Stimulated activated CD4-positive, alpha-beta T cell treated with anti-CD3 and anti-CD28 coated beads, TNF-alpha, amount 100 ng/mL, for 24 hours (primary cell): ENCODE measurements around the gene GPR132.
"Not testable (repeated sequence)": the region's sequence is repeated elsewhere in the genome, so short reads cannot be mapped to it uniquely, and the experiment has no call there.

ENCODE experiments used
- DNase-seq, 3 experiments: peaks; one replicate each; pipeline ENCODE4 v3.0.0-alpha.2; 2020; ENCODE audit warnings: low read depth in 3 of 3

The GPR132 gene

DNA sequence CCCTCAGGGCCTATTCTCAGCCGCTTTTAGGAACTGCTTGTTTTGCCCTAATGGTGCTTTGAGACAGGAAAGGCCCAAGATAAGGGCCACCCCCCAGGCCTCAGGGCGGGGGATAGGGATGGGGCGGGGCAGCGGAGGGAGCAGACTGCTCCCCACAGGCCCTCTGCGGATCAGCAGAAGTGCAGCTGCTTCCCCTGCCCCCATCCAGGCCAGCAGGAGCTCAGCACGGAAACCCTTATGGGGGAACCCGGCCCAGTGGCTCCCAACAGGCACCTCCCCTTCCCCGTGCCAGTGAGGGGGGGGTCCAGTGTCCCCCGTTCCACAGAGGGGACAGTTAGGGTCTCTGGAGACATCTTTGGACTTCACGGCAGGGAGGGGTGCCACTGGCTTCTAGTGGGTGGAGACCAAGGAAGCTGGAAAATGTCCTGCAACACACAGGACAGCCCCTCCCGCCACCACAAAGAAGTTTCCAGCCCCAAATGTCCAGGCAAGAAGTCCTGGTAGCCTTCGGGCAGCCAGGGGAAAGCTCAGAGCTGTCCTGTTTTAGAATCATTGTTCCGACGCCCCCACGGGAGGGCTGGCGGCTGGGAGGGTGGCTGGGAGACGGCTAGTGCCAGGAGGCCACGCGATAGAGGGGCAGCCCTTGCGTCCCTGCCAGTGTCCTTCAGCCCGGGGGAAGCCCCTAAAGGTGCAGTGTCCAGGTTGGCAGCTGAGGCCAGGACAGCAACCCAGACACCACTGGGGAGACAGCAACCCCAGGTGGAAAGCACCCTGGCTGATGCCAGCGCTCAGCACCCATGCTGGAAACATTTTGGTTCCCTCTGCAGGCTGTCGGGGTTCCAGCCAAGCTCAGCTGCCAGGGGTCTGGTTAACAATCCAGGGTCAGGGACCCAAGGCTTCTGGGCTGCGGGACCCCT lies 10.4 kb upstream of the GPR132 start:
- DNase-seq = peak in 1 of 3 experiments; percentile 45

DNA sequence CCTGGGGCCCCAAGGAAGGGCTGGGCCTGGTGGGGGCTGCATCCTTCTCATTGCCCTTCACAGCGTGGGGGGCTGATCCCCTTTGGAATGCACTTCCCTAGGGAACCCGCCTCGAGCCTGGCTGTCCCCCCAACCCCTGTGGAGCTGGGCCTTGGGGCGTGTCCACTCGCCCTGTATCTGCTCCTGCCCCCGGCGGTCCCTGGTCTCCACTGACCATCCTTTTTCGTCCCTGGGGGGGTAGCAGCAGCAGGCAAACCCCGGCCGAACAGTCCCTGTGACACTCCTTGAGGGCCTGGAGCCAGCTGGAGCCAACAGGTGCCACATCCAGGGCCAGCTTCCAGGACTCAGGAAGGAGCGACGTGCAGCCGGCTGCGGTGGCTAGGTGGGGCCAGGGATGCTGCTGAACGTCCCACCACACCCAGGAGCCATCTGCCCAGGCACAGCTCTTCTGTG lies 9.4 kb upstream of the GPR132 start:
- DNase-seq = no peak

DNA sequence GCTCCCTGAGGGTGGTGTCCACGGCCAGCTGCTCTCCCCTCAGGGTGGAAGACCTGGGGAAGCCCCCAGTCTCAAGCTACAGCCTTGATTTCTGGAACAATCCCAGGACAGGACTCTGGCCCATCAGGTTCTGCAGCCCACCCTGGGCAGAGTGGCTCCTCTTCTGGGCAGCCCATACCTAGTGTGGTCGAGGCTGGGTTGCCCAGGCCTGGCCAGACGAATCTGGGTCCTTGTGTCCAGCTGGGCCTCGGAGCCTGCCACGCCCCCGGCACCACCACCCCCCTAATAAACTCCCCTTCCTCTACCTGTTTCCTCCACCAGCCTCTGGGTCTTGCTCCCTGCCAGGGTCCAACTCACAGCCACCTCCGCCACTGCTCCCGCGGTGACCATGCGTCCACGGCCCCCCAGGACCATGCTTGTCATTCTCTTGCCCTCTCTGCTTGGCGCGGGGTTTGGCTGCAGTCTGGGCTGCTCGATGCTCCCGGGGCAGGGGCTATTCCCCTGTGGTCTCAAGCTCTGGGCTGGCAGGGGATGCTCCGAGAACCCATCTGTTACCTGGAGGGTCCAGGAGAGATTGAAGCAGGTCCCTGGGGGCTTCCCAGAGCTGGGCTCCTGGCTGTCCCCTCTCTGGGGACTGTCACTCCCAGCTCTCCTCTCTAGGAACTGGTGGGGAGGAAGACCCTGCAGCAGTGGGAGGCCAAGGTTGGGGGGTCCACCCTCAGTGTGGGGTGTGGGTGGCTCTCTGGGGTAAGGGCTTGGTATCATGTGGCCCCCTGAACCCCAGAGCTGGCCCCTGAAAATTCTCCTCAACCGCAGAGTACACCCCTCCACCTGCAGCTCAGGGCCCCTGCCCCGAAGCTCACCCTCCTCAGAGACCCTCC lies 8.7 kb upstream of the GPR132 start:
- DNase-seq = no peak

- DNase-seq = no peak
These were observed 7.9 kb upstream of the GPR132 start for GRCh38 chr14:105072892-105073719.

GRCh38 chr14:105072381-105072861 lies 7.2 kb upstream of the GPR132 start:
- no peak for DNase-seq

DNA sequence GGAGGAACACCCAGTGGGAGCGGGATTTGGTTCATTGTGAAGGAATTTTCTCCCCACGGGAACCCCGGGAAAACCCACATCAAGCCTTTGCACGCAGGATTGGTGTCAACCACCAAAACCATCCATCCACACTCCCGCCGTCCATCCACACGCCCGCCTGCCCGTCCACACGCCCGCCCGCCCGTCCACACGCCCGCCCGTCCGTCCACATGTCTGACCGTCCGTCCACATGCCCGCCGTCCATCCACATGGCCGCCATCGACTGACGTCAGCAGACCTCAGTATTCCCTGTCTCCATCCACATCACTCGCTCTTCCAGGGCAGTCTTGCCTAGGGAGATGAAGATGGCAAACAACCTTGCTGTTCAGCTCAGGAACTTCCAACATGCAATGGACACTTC lies 6.7 kb upstream of the GPR132 start:
- no peak for DNase-seq

- no peak for DNase-seq
These were observed 6.1 kb upstream of the GPR132 start for GRCh38 chr14:105071326-105071725.

- DNase-seq = peak in 1 of 3 experiments; percentile 45
These were observed 5.5 kb upstream of the GPR132 start for GRCh38 chr14:105070760-105071137.

DNA sequence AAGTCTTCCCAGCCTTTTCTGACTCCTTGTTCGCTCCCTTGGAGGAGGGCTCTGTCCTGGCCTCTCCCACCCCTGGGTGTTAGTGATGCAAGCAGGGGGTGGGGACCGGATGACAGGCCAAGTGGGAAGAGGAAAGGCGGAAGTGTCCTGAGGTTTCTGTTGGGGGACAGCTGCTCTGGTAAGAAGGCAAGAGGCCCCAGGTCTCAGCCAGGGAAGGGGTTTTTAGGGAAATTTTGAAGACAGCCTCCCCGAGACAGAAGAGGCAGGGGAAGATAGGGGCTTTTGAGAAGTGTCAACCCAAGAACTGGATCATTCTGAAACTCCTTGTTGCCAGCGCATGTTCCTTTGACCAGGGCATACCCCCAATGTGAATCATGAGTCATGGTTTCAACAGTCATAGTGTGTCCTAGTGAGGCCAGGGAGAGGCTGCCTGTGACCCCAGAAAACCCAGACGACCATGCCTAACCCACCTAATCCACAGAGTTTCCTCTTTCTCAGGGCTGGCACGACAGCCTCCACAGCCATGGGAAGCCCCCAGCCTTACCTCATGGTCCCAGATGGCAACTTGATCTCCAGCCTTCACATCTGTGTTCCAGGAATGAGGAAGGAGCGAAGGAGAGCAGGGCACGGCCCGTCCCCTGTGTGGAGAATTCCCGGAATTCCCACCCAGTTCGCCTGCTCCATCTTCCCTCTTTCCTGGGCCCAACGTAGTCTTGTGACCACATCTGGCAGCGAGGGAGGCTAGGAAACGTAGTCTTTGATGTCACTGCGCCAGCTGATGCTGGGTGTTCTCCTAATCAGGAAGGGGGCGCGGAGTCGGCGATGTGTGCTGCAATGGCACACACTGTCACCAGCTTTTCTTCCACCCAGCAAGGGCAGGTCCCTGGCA lies 4.9 kb upstream of the GPR132 start:
- peak in 1 of 3 experiments; percentile 52 for DNase-seq

GRCh38 chr14:105069522-105069870 lies 4.3 kb upstream of the GPR132 start:
- DNase-seq = no peak

DNA sequence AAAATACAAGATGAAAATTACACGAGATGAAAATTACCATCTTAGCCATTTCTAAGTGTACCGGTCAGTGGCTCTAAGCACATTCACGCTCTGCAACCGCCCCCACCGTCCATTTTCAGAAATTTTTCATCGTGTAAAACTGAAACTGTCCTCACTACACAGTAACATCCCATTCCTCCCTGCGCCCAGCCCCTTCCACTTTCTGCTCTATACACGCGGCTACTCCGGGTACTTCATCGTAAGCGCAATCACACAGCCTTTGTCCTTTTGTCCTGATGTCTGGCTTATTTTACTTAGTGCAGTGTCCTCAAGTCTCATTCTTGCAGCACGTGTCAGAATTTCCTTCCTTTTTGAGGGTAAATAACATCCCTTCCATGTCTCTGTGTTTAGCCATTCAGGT lies 3.6 kb upstream of the GPR132 start:
- DNase-seq = no peak

DNA sequence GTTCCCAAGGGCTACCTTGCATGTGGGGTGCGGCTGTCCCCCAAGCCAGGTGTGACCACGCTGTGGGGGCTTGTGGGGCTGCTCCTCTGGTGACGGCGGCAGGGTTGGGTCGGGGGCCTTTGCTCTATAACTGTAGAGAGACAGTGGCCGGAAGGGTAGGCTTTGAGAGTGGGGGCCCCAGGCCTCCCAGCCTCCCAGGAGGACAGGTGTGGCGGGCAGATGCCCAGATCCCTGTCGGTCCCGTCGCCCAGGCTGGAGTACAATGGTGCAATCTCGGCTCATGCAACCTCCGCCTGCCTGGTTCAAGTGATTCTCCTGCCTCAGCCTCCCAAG lies 2.7 kb upstream of the GPR132 start:
- no peak for DNase-seq

- peak in 2 of 3 experiments; percentile 52 to 71 for DNase-seq
These were observed 2.1 kb upstream of the GPR132 start for GRCh38 chr14:105067140-105067968.

DNA sequence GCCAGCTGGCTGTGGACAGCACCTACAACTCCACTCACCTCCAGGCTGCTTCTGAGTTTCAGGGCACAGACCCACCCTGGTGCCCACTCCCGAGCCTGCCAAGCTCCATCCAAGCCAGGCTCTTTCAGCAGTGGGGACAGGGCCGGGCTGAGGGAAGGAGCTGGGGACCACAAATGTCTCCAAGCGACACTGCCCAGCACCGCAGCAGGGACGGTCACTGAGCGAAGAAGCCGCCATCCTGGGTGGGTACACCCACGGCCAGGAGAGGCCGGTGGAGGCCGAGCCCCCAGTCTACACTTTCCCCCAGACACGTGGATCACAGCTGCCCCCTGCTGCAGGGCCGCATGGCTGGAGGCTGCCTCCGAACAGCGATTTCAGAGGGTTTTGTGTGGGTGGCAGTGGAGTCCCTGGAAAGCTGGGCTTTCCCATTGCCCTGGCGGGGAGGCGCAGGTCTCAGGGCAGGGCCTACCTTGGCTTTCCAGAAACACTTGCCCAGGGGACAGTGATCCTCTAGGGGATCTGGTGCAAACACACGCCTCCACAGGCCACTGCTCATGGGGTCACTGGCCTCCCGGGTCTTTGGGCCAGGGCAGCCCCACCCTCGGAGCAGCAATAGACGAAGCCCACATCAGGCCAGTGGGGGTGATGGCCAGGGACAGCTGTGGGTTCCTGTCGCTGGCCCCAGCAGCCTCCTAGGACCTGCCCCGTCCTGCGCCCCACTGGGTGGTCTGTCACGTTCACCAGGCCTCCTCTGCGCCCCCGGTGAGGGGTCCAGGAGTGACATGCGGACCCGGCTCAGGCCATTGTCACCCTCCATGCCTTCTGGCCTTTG lies 1.2 kb upstream of the GPR132 start:
- DNase-seq = no peak

- DNase-seq = no peak
These were observed 498 bp downstream of the GPR132 start for GRCh38 chr14:105064721-105065143.

DNA sequence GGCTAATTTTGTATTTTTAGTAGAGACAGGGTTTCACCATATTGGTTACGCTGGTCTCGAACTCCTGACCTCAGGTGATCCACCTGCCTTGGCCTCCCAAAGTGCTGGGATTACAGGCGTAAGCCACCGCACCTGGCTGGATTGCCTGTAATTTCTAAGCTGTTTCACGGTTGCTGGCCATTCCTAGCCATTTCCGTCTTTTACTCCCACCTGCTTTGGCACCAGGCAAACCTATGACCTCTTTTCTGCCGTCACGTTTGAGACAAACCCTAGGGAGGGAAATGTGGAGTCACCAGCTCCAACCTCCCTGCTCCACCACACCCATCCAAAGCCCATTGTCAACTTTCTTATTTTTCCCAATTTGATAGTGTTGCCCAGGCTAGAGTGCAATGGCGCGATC lies 1.2 kb downstream of the GPR132 start:
- no peak for DNase-seq

DNA sequence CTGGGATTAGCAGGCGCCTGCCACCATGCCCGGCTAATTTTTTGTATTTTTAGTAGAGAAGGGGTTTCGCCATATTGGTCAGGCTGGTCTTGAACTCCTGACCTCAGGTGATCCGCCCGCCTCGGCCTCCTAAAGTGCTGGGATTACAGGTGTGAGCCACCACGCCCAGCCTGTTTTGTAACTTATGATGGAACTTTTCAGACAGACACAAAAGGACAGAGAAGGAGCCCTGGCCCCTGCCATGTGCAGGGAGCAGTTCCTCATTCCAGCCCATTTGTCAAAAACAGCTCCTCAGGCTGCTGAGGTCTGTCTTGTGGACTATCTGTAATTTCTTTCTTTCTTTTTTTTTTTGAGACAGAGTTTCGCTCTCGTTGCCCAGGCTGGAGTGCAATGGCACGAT lies 1.7 kb downstream of the GPR132 start:
- not testable (repeated sequence) for DNase-seq

GRCh38 chr14:105063056-105063455 lies 2.2 kb downstream of the GPR132 start:
- DNase-seq = no peak

- no peak for DNase-seq
These were observed 3.2 kb downstream of the GPR132 start for GRCh38 chr14:105062048-105062433.
